K562 (cell line): Measurements from ENCODE around the gene CPM. TPM values are rescaled to one million over a fixed set of nuclear protein-coding genes. Genes with fewer than 3 reads are reported as not detected.
A peak's percentile ranks its signal among the peaks of the same experiment; 100 is the strongest.

Experiments used
- EGR1 ChIP-seq: fragments of 450-650 bp; conservative IDR thresholded peaks from 2 replicates; pipeline ENCODE4 v1.6.1; 2017; ENCODE audit warnings: mild to moderate bottlenecking
- FOXO4 ChIP-seq: fragments of 450-650 bp; formaldehyde crosslinking; IDR thresholded peaks from 2 replicates; pipeline ENCODE4 v1.4.0; 2020; ENCODE audit warnings: mild to moderate bottlenecking, moderate library complexity
- GABPB2 ChIP-seq: fragments of 250-450 bp; sonication (Bioruptor Pico); conservative IDR thresholded peaks from 2 replicates; pipeline ENCODE4 v1.5.1; 2021; ENCODE audit warnings: mild to moderate bottlenecking
- GTF2F1 ChIP-seq: IDR thresholded peaks from 2 replicates; pipeline ENCODE4 v1.6.1; 2011; ENCODE audit warnings: low read depth, low read length, improper control_type of control experiment
- KDM1A ChIP-seq, 2 experiments: fragments of 450-650 bp; IDR thresholded peaks; 2 replicates each; pipeline ENCODE4 v1.6.1; 2016; ENCODE audit warnings: mild to moderate bottlenecking in 2 of 2
- PHB ChIP-seq: fragments of 250-450 bp; sonication (Bioruptor Pico); IDR thresholded peaks from 2 replicates; pipeline ENCODE4 v1.5.0; 2021
- SREBF2 ChIP-seq: sonication (generic); formaldehyde crosslinking; IDR thresholded peaks from 2 replicates; pipeline ENCODE4 v1.4.0; 2020; ENCODE audit warnings: mild to moderate bottlenecking, missing genetic modification reagents
- ZNF561 ChIP-seq: fragments of 450-650 bp; formaldehyde crosslinking; conservative IDR thresholded peaks from 2 replicates; pipeline ENCODE4 v1.4.0; 2020; ENCODE audit warnings: mild to moderate bottlenecking, moderate library complexity
- ZNF586 ChIP-seq: fragments of 450-650 bp; formaldehyde crosslinking; conservative IDR thresholded peaks from 2 replicates; pipeline ENCODE4 v1.4.0; 2020; ENCODE audit warnings: mild to moderate bottlenecking, moderate library complexity
- polyA plus RNA-seq, 8 experiments: library from polyadenylated mRNA; depleted of rRNA in 4 of 8; stranded (reverse) in 5 of 8; unstranded in 3 of 8; fragments of >200 nt; fragmentation: Nextera tagmentation in 2 of 8; fragmentation: Illumina TruSeq in 1 of 8; extraction: Ambion mirVana in 2 of 8; extraction: Trizol in 1 of 8; gene quantifications; 2 replicates each; pipeline versions ENCODE4 v1.2.1 to v1.2.3, GENCODE V29; 2011 to 2014; ENCODE audit warnings: inconsistent platforms in 1 of 8, missing spikeins in 1 of 8
- total RNA-seq, 7 experiments: library from RNA; depleted of rRNA in 6 of 7; stranded (reverse); fragments of >200 nt in 6 of 7; fragmentation: Illumina TruSeq in 2 of 7; extraction: Trizol in 2 of 7; gene quantifications; 2 replicates each; pipeline versions ENCODE4 v1.2.1 to v1.2.3, GENCODE V29; 2011 to 2021; ENCODE audit warnings: low replicate concordance in 1 of 7
- TF ChIP-seq, protein P1 (sequence below), 2 experiments: fragments of 150-350 bp in 1 of 2; IDR thresholded peaks; 2 replicates each; pipeline ENCODE4 v1.6.1; 2012 to 2016; ENCODE audit warnings: low read depth in 2 of 2, low read length in 2 of 2, mild to moderate bottlenecking in 1 of 2, moderate library complexity in 1 of 2
- TF ChIP-seq, protein P2 (sequence below): fragments of 200-800 bp; sonication (Bioruptor generic); IDR thresholded peaks from 2 replicates; pipeline ENCODE4 v1.6.1; 2017; ENCODE audit warnings: missing genetic modification characterization, missing compliant biosample characterization
- TF ChIP-seq, protein P3 (sequence below): sonication (generic); formaldehyde crosslinking; IDR thresholded peaks from 2 replicates; pipeline ENCODE4 v1.8.1; 2023; ENCODE audit warnings: mild to moderate bottlenecking, missing genetic modification reagents, moderate library complexity

The CPM gene
- total and polyA plus RNA-seq, 9 of the 15 experiments (the other 6 are each of a cell fraction or from before 2014, with no cell fraction given), result 0.31 TPM; not detected in 8

GRCh38 chr12:68806488-68807237 lies 126.3 kb downstream of the CPM start (continued):
- TF ChIP-seq FOXO4 (CRISPR knock-in tag) (no peak), GTF2F1 (no peak), KDM1A (IDR thresholded peaks at IDR 0.05) (peak in 1 of 2 experiments; percentile 24; a peak in 1 of 4 replicates), PHB (CRISPR knock-in tag) (no peak), ZNF586 (CRISPR knock-in tag) (no peak), EGR1 (peak; percentile 74), SREBF2 (CRISPR knock-in tag) (no peak), GABPB2 (CRISPR knock-in tag) (no peak), ZNF561 (no peak)
- TF ChIP-seq, protein P1, sequence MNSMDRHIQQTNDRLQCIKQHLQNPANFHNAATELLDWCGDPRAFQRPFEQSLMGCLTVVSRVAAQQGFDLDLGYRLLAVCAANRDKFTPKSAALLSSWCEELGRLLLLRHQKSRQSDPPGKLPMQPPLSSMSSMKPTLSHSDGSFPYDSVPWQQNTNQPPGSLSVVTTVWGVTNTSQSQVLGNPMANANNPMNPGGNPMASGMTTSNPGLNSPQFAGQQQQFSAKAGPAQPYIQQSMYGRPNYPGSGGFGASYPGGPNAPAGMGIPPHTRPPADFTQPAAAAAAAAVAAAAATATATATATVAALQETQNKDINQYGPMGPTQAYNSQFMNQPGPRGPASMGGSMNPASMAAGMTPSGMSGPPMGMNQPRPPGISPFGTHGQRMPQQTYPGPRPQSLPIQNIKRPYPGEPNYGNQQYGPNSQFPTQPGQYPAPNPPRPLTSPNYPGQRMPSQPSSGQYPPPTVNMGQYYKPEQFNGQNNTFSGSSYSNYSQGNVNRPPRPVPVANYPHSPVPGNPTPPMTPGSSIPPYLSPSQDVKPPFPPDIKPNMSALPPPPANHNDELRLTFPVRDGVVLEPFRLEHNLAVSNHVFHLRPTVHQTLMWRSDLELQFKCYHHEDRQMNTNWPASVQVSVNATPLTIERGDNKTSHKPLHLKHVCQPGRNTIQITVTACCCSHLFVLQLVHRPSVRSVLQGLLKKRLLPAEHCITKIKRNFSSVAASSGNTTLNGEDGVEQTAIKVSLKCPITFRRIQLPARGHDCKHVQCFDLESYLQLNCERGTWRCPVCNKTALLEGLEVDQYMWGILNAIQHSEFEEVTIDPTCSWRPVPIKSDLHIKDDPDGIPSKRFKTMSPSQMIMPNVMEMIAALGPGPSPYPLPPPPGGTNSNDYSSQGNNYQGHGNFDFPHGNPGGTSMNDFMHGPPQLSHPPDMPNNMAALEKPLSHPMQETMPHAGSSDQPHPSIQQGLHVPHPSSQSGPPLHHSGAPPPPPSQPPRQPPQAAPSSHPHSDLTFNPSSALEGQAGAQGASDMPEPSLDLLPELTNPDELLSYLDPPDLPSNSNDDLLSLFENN (IDR thresholded peaks at IDR 0.05; ENCODE audit: low read depth in 2 of 2, low read length in 2 of 2), result no peak
- TF ChIP-seq, protein P2, sequence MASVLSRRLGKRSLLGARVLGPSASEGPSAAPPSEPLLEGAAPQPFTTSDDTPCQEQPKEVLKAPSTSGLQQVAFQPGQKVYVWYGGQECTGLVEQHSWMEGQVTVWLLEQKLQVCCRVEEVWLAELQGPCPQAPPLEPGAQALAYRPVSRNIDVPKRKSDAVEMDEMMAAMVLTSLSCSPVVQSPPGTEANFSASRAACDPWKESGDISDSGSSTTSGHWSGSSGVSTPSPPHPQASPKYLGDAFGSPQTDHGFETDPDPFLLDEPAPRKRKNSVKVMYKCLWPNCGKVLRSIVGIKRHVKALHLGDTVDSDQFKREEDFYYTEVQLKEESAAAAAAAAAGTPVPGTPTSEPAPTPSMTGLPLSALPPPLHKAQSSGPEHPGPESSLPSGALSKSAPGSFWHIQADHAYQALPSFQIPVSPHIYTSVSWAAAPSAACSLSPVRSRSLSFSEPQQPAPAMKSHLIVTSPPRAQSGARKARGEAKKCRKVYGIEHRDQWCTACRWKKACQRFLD, result 0 out of 2 replicates have a peak, but pooled peaks have one; percentile 13
- TF ChIP-seq, protein P3, sequence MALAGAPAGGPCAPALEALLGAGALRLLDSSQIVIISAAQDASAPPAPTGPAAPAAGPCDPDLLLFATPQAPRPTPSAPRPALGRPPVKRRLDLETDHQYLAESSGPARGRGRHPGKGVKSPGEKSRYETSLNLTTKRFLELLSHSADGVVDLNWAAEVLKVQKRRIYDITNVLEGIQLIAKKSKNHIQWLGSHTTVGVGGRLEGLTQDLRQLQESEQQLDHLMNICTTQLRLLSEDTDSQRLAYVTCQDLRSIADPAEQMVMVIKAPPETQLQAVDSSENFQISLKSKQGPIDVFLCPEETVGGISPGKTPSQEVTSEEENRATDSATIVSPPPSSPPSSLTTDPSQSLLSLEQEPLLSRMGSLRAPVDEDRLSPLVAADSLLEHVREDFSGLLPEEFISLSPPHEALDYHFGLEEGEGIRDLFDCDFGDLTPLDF, result no peak
